Fibroblast of lung (primary cell): ENCODE results near the gene PRR14L. TPM values are rescaled to one million over a fixed set of nuclear protein-coding genes. Genes with fewer than 3 reads are reported as not detected.

Experiments
- DNase-seq, 2 donors: peaks; one replicate each; pipeline versions ENCODE4 v3.0.0 to v3.0.0-alpha.2; 2010; ENCODE audit warnings: low read depth in 2 of 2
- H2AFZ ChIP-seq: 2 replicates; pipeline ENCODE4 v1.5.1; 2012; ENCODE audit warnings: low read length, control low read depth, inconsistent platforms
- H3K27ac ChIP-seq: 2 replicates; pipeline ENCODE4 v1.5.1; 2011; ENCODE audit warnings: low read length, control low read depth; ENCODE audit not compliant: insufficient read depth
- H3K27me3 ChIP-seq: 2 replicates; pipeline ENCODE4 v1.5.1; 2011; ENCODE audit warnings: mild to moderate bottlenecking, low read length; ENCODE audit not compliant: control insufficient read depth, insufficient read depth
- H3K36me3 ChIP-seq: 2 replicates; pipeline ENCODE4 v1.5.1; 2011; ENCODE audit warnings: low read length; ENCODE audit not compliant: control insufficient read depth, insufficient read depth
- H3K4me1 ChIP-seq: 2 replicates; pipeline ENCODE4 v1.5.1; 2011; ENCODE audit warnings: low read length; ENCODE audit not compliant: control insufficient read depth, insufficient read depth; ENCODE audit errors: extremely low read depth
- H3K4me2 ChIP-seq: 2 replicates; pipeline ENCODE4 v1.5.1; 2011; ENCODE audit warnings: low read length, control low read depth; ENCODE audit not compliant: insufficient read depth; ENCODE audit errors: extremely low read depth
- H3K4me3 ChIP-seq, 4 experiments: fragments of 200-600 bp in 1 of 4; sonication (generic) in 1 of 4; replicated peaks in 1 of 4; 2 replicates each; pipeline ENCODE4 v1.5.1; 2011 to 2016; ENCODE audit warnings: low read length in 4 of 4, low read depth in 3 of 4, mild to moderate bottlenecking in 3 of 4, control low read depth in 2 of 4, inconsistent platforms in 1 of 4, mixed read lengths in 1 of 4; ENCODE audit not compliant: insufficient read depth in 1 of 4; ENCODE audit errors: control extremely low read depth in 1 of 4
- H3K79me2 ChIP-seq: 2 replicates; pipeline ENCODE4 v1.5.1; 2012; ENCODE audit warnings: mild to moderate bottlenecking, low read length, inconsistent platforms; ENCODE audit not compliant: control insufficient read depth, insufficient read depth
- H3K9ac ChIP-seq: 2 replicates; pipeline ENCODE4 v1.5.1; 2011; ENCODE audit warnings: mild to moderate bottlenecking, low read length, control low read depth; ENCODE audit not compliant: insufficient read depth
- H3K9me3 ChIP-seq: 2 replicates; pipeline ENCODE4 v1.5.1; 2012; ENCODE audit warnings: low read depth, low read length; ENCODE audit not compliant: control insufficient read depth, insufficient read depth
- H4K20me1 ChIP-seq: 2 replicates; pipeline ENCODE4 v1.5.1; 2011; ENCODE audit warnings: low read length; ENCODE audit not compliant: control insufficient read depth, insufficient read depth; ENCODE audit errors: extremely low read depth
- CTCF ChIP-seq, 2 donors: IDR thresholded peaks in 1 of 2; conservative IDR thresholded peaks in 1 of 2; 1 replicate in 1 of 2; 2 replicates in 1 of 2; pipeline ENCODE4 v1.5.1; 2011 to 2012; ENCODE audit warnings: low read length in 2 of 2, control low read depth in 1 of 2, inconsistent platforms in 1 of 2, low read depth in 1 of 2, mild to moderate bottlenecking in 1 of 2
- EZH2 ChIP-seq: IDR thresholded peaks from 2 replicates; pipeline ENCODE4 v1.5.1; 2012; ENCODE audit warnings: low read length, control low read depth, mild to moderate bottlenecking; ENCODE audit errors: missing control alignments
- polyA plus RNA-seq, 2 donors: library from polyadenylated mRNA; depleted of rRNA in 1 of 2; stranded (reverse) in 1 of 2; unstranded in 1 of 2; fragments of >200 nt; gene quantifications; 2 replicates each; pipeline ENCODE4 v1.2.1, GENCODE V29; 2011 to 2012; ENCODE audit warnings: missing spikeins in 1 of 2
- total RNA-seq: library from RNA; depleted of rRNA; stranded (reverse); fragments of >200 nt; gene quantifications from 2 replicates; pipeline ENCODE4 v1.2.1, GENCODE V29; 2014

Gene PRR14L
- total and polyA plus RNA-seq, 2 donors (not counting 1 experiment from before 2014, with no cell fraction given) = 14.4 to 17.3 TPM

DNA sequence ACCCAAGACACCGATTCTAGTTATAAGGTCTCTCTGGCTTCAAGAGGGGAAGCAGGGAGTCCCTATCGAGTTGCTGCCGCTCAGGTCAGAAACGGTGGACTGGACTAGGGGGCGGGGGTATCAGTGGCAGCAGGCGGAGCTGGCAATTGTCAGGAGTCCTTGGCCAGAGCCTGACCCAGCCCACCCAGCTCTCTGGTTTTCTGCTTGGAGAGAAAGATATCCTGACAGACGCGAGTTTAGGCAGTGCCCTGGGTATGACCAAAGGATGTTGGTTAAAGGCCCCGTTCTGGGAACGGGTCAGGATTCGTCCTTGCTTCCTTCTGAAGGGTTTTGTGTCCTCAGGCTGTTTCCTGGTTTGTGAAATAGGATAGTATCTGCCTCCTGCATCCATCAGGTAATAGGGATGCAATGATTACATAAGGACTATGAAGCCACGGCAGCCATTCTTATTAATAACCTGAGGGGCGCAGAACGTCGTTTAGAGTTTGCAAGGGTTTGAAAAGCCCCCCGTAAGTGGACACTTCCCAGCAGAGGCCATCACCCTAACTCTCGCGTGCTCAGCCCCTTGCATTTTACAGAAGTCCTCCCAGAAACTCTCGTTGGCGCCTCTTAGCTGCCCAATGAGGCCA lies 3.2 kb upstream of the PRR14L start:
- Histone ChIP-seq H3K9ac (peak overlapping the region; percentile 75), H3K4me2 (peak overlapping the region; percentile 99), H3K27me3 (no peaks in the 10 kb centered on the region), H3K4me1 (peaks cover 17% of the 10 kb centered on the region), H3K9me3 (no peaks in the 10 kb centered on the region), H3K36me3 (no peaks in the 10 kb centered on the region), H3K79me2 (peaks cover 18% of the 10 kb centered on the region), H4K20me1 (no peaks in the 10 kb centered on the region), H2AFZ (peak overlapping the region; percentile 63), H3K27ac (peak overlapping the region; percentile 88), H3K4me3 (peak overlapping the region; percentile 27 to 93 (median 68))
- DNase-seq = no peak
- TF ChIP-seq CTCF (conservative IDR thresholded peaks at IDR 0.05 in 1 of 2, IDR thresholded peaks at IDR 0.05 in 1 of 2; ENCODE audit: low read depth in 1 of 2, low read length in 2 of 2) (no peak), EZH2 (no peak)

GRCh38 chr22:31752096-31752847 lies 2.3 kb upstream of the PRR14L start:
- H3K36me3 ChIP-seq = no peaks in the 10 kb centered on the region
- H3K9me3 ChIP-seq = no peaks in the 10 kb centered on the region
- peaks cover 17% of the 10 kb centered on the region for H3K4me1 ChIP-seq
- H3K27me3 ChIP-seq = no peaks in the 10 kb centered on the region
- H3K4me3 ChIP-seq = no peak overlapping the region
- H3K79me2 ChIP-seq = peaks cover 27% of the 10 kb centered on the region
- no peak overlapping the region for H3K4me2 ChIP-seq
- TF ChIP-seq EZH2 (no peak), CTCF (conservative IDR thresholded peaks at IDR 0.05 in 1 of 2, IDR thresholded peaks at IDR 0.05 in 1 of 2; ENCODE audit: low read depth in 1 of 2, low read length in 2 of 2) (no peak)
- H4K20me1 ChIP-seq = no peaks in the 10 kb centered on the region
- no peak overlapping the region for H3K27ac ChIP-seq
- no peak overlapping the region for H3K9ac ChIP-seq
- DNase-seq = no peak
- peak overlapping the region; percentile 63 for H2AFZ ChIP-seq

GRCh38 chr22:31750365-31751284 lies 693 bp upstream of the PRR14L start:
- H3K79me2 ChIP-seq = peaks cover 36% of the 10 kb centered on the region
- peak overlapping the region; percentile 82 for H3K4me2 ChIP-seq
- H3K9me3 ChIP-seq = no peaks in the 10 kb centered on the region
- peak overlapping the region; percentile 92 for H2AFZ ChIP-seq
- no peak overlapping the region for H3K9ac ChIP-seq
- H3K27me3 ChIP-seq = no peaks in the 10 kb centered on the region
- H3K36me3 ChIP-seq = no peaks in the 10 kb centered on the region
- H3K4me3 ChIP-seq = peak overlapping the region in 3 of 4 experiments; percentile 44 to 90 (median 88)
- H4K20me1 ChIP-seq = no peaks in the 10 kb centered on the region
- peak overlapping the region; percentile 88 for H3K27ac ChIP-seq
- peaks cover 17% of the 10 kb centered on the region for H3K4me1 ChIP-seq
- DNase-seq = no peak
- TF ChIP-seq CTCF (conservative IDR thresholded peaks at IDR 0.05 in 1 of 2, IDR thresholded peaks at IDR 0.05 in 1 of 2; ENCODE audit: low read depth in 1 of 2, low read length in 2 of 2) = no peak
- no peak for TF ChIP-seq EZH2
